GM12891 (cell line): ENCODE data around the gene LETMD1.

Experiments used
- PAX5 ChIP-seq: IDR thresholded peaks from 2 replicates; pipeline ENCODE4 v1.6.1; 2011; ENCODE audit warnings: low read length, moderate library complexity, mild to moderate bottlenecking; ENCODE audit not compliant: insufficient read depth, severe bottlenecking
- POLR2A ChIP-seq: IDR thresholded peaks from 2 replicates; pipeline ENCODE4 v1.6.1; 2011; ENCODE audit warnings: low read depth, low read length, control low read depth
- POLR2AphosphoS5 ChIP-seq: IDR thresholded peaks from 2 replicates; pipeline ENCODE4 v1.6.1; 2011; ENCODE audit warnings: low read depth, low read length, control low read depth
- SPI1 ChIP-seq: IDR thresholded peaks from 2 replicates; pipeline ENCODE4 v1.6.1; 2011; ENCODE audit warnings: low read depth, low read length, control low read depth
- TAF1 ChIP-seq: IDR thresholded peaks from 2 replicates; pipeline ENCODE4 v1.6.1; 2011; ENCODE audit warnings: low read depth, low read length, control low read depth

- no peak for TF ChIP-seq POLR2A
- TF ChIP-seq POLR2AphosphoS5 = no peak
- TF ChIP-seq PAX5 = no peak
- no peak for TF ChIP-seq TAF1
- no peak for TF ChIP-seq SPI1
Measured at GRCh38 chr12:51067771-51068170, 19.6 kb downstream of the LETMD1 start.
